ENCODE results near the gene CRAMP1.

The CRAMP1 gene

DNA sequence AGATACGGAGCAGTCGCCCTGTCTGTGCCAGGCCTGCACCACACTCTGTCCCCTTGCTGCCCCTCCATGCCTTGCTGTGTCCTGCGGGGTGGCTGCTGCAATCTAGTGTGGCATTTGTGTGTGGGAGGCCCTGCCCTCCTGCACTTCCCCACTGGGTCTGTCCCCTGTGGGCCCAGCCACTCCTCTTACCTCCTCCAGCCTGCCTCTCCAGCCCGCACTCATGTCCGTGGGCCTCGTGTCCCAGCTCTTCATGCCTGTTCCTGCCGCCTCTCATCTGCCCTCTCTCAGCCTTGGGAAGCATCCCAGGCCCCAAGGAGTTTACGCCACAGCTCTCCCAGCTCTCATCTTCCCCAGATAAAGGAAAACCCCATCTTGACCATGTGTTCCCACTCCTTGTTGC is 26.6 kb downstream of the CRAMP1 start:
- no peak for DNase-seq

DNA sequence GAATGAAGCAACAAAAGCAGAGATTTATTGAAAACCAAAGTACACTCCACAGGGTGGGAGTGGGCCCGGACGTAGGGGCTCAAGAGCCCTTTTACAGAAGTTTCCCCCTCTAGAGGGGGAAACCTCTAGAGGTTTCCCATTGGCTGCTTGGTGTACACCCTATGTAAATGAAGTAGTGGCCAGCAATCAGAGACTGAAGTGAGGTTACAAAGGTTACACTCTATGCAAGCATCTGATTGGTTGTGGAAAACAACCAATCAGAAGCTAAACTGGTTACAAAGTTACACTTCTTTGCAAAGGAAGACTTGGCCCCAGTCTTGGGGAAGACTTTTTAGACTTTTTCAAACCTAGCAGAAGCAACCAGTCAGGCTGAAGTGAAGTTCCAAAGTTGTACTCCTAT is 27.1 kb downstream of the CRAMP1 start:
- no peak for DNase-seq

DNA sequence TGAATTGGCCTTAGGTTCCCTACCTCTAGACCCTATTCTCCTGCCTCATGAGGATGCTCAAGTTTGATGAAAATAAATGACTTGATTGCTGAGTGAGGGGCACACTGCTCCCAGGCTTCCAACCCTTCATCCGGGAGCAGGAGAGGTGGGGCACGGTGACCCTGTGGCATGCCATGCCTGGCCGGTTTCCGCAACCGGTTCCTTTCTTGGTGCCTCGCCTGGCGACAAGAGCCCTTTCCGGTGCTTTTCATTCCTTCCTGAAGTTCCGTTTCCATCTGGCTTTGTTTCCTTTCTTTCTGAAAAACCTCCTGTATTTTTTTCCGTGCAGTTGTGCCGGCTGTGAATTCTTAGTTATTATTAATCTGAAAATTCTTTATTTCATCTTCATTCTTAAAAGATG is 27.7 kb downstream of the CRAMP1 start:
- no peak for DNase-seq

GRCh38 chr16:1640261-1640941 is 28.2 kb downstream of the CRAMP1 start:
- no peak for DNase-seq

- no peak for DNase-seq
Observed at GRCh38 chr16:1641261-1641660, 29.1 kb downstream of the CRAMP1 start.

DNA sequence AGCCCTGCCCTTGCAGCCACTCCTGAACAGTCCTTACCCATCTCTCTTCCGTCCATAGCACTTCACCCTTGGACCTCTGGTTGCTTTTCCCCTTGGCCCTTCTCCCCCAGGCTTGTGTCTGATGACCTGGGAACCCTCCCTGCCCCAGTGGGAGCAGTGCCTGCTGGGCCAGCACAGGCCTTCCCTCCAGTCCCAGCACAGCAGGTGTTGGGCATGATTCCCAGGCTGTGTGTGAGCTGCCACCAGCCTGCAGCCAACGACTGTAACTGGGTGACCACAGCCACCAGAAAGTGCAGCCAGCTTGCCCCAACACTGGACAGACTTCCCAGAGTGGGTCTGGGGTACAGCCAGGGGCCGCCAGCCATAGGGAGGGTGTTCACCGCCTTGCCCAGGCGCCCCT is 30.0 kb downstream of the CRAMP1 start:
- DNase-seq = no peak

DNA sequence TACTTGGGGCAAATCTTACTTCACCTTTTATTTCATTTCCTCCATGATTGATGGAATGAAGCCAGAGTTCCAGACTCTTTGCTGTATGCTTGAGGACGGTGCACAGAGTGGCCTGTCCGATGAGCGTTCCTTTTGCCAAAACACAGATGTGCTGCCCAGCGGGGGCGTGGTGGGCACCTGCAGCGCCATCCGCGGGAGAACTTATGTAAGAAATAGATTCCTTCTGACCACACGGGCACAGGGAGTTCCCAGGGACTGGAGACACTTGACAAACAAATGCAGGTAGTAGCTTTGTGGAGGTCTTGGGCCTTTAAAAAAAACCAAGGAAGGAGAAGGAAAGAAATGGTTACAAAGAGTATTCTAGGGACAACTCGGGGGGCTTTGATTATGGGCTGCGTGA is 30.6 kb downstream of the CRAMP1 start:
- DNase-seq = no peak

DNA sequence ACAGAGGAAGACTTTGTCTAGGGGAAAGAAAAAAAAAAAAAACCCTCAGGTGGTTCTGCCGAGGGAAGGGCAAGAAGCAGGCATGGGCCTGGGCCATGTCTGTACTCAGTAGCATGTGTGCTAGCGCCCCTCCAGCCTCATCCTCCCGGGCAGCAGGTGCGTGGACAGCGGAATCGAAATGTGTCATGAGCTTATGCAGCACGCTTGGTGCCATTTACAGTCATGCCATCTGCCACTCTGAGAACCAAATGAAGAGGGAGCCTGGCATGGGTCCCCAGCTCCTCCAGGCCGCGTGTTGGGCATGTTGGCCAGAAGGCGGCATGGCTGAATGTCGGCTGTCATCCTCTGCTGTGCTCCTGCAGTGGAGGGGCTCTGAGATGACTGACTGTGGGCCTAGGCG is 31.4 kb downstream of the CRAMP1 start:
- DNase-seq = no peak

- peak; percentile 46 for DNase-seq
Observed at GRCh38 chr16:1645914-1646525, 33.9 kb downstream of the CRAMP1 start.

DNA sequence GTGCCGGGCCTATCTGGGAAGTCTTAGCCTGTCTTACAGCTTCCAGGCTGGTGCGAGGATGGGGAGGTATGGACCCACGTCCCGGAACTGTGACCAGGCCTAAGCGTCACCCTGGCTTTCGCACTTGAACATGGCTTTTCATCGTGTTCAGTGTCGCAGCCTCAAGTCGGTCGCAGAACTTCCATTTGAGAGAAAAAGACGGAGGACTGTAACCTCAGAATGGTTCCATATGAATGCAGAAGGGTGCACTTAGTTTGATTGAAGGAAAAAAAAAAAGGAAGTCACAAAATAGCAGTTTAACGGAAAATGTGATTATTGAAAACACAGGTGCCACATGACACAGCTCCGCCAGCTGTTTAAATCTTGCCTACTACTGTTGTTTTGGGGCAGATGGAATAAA is 35.7 kb downstream of the CRAMP1 start:
- no peak for DNase-seq

DNA sequence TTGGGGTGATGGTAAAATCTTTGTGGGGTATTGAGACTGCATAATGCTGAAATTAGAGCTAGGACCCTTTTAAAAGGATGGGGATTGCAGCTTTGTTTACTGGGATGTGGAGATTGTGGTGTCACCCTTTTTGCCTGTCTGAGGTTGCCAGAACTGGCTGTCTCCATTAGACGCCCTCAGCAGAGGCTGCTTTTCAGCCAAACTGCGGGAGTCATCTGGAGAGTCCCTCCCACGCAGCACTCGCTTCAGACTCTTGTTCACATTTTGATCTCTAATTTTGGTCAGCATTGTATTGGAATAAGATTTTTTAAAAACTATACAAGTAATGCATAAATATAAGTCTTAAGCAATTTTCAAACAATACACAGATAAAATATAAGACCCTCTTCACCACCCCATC is 38.0 kb downstream of the CRAMP1 start:
- no peak for DNase-seq

- peak; percentile 21 for DNase-seq
Observed at GRCh38 chr16:1651094-1651973, 39.2 kb downstream of the CRAMP1 start.

DNA sequence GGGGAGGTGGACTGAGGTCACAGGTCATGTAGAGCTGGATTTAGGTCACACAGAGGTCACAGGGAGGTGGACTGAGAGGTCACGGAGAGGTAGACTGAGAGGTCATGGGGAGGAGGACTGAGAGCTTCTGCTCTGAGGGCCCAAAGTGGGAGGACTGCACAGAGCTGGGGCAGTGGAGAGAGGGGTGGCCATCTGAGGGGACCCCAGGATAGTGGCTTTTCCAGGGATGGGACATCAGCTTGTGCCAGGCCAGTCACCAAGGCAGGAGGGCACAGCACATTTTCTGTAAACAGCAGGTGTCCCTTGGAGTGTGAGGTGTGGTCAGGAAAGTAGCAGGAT is 39.8 kb downstream of the CRAMP1 start:
- DNase-seq = no peak

GRCh38 chr16:1653023-1653422 is 40.9 kb downstream of the CRAMP1 start:
- no peak for DNase-seq

DNA sequence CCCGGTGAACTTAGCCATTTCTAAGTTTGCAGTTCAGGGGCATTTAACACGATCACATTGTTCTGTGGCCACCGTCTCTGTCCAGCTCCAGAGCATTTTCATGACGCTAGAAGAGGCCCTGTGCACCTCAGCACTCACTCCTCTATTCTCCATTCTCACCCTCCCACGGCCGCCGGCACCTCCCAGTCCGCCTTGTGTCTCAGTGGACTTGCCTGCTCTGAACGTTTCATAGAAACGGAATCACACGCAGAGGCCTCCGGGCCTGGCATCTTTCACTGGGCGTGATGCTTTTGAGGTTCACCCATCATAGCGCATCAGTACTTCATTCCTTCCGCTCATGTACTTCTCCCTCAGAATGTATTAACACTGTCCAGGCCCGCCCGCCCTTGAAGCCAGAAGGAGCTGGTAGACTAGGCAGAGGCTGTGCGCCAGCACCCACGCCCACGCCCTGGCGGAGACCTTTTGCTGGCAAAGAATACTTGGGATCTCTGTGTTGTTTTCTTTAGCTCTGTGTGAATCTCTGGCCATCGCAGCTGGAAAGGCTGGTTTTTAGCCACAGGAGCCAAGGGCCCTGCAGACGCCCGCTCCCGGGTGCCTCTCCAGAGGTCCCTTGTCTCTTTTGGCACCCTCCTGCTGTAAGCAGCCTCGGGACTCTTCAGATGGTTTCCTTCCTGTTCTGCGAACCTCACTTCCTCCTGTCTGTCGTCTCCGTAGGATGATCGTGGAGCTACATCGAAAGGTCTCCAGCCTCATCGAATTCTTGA is 42.5 kb downstream of the CRAMP1 start:
- no peak for DNase-seq

DNA sequence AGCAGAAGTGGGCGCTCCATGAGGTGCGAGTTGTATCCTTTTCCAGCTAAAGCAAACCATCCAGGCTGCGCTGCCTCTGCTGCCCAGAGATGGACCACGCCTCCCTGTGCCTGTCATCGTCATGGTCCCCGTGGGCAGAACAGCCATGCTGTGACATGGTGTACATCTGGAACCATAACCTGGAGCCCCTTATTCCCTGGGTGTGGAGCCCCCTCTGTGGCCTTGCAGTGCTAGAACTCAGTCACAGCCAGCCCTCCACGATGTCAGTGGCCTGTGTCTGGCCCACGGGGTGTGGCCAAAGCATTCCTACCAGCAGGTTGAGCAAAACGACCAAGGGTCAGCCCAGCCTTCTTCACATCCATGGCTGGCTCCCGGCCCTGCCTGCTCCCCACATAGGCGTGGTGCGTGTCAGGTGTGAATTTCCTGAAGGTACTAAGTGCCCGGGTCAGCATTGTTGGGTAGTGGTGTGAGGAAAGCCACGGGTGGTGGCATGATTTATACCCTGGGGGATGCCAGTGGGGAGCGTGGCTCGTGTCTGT is 43.2 kb downstream of the CRAMP1 start:
- DNase-seq = no peak

DNA sequence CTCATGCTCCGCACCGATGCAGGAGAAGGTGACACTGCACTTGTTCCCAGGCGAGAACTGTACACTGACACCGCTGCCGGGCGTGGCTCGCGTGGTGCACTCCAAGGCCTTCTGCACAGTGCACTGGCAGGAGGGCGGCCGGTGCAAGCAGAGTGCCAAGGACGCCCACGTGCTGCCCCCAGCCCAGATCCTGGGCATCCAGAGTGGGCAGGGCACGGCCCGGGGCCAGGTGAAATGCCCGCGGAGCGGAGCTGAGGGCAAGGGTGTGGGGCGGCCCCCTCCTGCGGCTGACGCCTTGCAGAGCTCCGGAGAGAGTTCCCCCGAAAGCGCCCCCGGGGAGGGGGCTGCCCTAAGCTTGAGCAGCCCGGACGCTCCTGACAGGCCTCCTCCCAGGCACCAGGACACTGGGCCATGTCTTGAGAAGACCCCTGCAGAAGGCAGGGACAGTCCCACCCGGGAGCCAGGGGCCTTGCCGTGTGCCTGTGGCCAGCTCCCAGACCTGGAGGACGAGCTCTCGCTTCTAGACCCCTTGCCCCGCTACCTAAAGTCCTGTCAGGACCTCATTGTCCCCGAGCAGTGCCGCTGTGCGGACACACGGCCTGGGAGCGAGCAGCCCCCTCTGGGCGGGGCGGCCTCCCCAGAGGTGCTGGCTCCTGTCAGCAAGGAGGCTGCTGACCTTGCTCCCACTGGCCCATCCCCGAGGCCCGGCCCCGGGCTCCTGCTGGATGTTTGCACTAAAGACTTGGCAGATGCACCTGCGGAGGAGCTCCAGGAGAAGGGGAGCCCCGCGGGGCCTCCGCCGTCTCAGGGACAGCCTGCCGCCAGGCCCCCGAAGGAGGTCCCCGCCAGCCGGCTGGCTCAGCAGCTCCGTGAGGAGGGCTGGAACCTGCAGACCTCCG is 44.0 kb downstream of the CRAMP1 start:
- no peak for DNase-seq

- no peak for DNase-seq
Observed at GRCh38 chr16:1656808-1657617, 44.9 kb downstream of the CRAMP1 start.

DNA sequence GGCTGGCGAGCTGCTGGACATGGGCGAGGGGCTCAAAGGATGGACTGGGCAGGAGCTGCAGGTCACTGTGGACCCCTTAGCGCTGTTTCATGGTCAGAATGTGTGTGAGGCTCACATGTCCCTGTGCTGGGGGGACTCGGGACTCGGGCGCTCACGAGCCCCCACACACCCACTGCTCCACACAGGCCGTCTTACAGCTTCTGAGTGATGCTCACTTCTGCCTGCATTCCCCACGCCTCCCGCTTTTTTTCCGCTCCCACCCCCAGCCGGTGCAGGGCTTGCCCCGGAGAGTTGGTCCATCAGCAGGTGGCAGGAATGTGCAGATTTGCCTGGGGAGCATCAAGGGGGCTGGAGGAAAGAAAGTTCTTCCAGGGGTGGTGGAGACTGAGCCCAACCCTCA is 45.7 kb downstream of the CRAMP1 start:
- DNase-seq = no peak

DNA sequence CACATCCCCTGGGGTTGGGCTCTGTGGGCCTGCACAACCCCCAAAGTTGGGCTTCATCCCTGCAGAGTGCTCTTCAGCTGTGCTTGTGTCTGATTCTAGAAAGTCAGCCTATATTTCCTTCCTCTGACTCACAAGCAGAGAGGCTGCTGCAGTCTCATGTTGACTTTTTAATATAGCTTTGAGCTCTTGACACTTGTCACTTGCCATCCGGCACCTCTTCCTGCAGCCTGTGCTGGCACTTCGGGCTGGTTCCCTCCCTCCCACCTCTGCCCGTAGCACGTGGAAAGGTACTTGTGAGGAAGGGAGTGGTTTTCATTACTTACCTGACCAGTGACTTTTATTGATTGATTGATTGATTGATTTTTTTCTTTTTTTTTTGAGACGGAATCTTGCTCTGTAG is 46.9 kb downstream of the CRAMP1 start:
- DNase-seq = no peak

DNA sequence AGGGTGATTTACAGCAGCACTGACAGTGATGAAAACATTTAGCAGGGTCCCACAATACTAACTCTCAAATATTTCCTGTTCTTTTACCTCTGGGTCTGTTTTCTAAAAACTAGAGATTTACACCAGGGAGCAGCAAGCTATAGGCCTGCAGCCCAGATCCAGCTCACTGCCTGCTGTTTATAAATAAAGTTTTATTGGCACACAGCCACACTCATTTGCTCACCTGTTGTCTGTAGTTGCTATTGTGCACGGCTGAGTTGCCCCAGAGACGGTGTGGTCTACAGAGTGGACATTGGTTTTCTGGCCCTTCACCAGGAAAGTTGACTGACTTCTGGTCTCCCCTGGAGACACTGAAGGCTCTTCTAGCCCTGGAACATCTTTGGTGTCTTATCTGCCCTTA is 49.7 kb downstream of the CRAMP1 start:
- no peak for DNase-seq
